ENCODE results near the gene ACER2.

Gene ACER2

DNA sequence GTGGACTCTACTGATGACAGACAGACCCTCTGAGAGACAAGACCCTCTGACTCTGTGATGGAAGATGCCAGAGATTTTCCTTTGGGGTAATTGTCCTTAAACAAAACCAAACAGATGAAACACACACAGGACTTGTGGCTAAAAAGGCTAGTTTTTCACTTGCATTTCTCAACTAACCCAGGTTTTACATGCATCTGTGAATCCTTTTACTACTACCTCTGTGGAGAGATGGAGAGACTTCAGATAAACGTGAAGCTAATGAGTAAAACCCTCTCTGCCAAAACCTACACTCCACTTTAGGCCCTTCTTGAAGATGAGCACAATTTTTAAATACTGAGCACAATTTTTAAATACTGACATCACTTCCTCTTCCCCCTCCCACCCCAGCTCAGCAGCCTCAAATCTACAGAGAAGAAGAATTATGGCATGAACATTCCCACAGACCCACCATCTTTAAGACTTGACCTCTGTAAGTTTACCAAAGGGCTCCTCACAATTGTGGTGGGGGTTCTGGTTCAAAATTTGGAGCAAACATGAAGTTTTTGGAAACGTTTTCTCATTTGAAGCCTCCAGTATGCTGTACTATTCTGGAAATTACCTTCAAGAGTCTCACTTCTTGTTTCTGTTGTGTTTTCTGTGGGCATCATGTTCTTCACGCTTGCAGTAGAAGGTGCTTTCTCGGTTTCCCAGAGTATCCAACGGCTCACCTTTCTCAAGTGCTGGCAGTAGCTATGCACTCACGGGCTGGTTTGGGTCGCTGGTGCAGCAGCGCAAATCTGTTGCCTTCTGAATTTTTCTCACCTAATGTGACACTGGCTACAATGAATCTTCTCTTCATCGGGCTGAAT, 42.7 kb downstream of the ACER2 start:
- no peak for DNase-seq (ENCODE audit: low read depth in 2 of 2, low spot score in 1 of 2)

GRCh38 chr9:19456426-19456825, 47.6 kb downstream of the ACER2 start:
- no peak for DNase-seq (ENCODE audit: low read depth in 2 of 2, low spot score in 1 of 2)

- peak; percentile 12 to 33 for DNase-seq (ENCODE audit: low read depth in 2 of 2, low spot score in 1 of 2)
These were observed 48.3 kb downstream of the ACER2 start for GRCh38 chr9:19456996-19457692.

DNA sequence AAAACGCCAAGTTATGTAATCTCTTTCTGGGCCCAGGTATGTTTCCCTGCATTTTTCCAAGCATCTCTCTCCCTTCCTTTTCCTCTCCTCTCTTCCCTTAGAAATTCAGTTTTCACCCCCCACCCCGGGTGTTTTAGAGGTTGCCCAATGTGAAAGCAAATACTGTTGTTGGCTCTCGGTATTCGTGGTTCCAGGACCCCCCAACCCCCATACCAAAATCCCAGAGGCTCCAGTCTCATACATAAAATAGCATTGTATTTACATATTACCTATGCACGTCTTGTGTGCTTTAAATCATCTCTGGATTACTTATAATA, 48.8 kb downstream of the ACER2 start:
- no peak for DNase-seq (ENCODE audit: low read depth in 2 of 2, low spot score in 1 of 2)

DNA sequence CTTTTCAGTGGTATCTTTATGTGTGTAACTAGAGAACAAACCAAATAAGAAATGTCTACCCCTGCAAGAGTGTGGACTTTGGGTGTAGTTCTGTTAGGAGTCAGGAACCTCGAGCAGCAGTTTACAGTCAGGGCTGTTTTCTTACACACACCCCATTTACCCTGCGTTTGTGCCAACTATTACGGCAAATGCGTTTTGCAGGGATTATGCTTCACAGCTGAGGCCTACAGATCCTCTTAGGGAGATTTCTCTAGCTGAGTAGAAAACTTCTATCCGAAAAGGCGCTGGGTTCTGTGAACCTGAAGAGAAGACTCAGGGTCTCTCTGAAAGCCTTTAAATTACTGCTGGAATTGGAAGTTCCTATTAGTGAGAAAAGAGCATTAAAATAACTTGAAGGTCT, 51.4 kb downstream of the ACER2 start:
- no peak for DNase-seq (ENCODE audit: low read depth in 2 of 2, low spot score in 1 of 2)

DNA sequence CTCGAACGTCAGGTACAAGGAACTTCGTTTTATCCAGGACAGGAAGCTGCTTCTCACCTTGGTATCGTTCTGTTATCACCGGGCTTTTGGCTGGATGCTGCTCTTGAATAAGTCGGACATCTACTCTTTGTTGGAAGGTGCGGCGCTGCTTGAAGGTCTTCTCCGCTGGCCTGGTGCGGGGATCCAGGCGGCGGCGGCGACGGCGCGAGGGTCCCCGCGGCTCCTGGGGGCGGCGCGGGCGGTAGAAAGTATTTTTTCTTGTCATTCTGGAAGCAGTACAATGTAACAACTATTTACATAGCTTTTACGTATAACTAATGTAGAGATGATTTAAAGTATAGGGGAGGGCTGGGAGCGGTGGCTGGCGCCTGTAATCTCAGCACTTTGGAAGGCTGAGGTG, 52.3 kb downstream of the ACER2 start:
- DNase-seq (ENCODE audit: low read depth in 2 of 2, low spot score in 1 of 2): no peak

GRCh38 chr9:19464061-19464763, 55.4 kb downstream of the ACER2 start:
- no peak for DNase-seq (ENCODE audit: low read depth in 2 of 2, low spot score in 1 of 2)

- peak; percentile 20 to 33 for DNase-seq (ENCODE audit: low read depth in 2 of 2, low spot score in 1 of 2)
These were observed 56.2 kb downstream of the ACER2 start for GRCh38 chr9:19464764-19465585.

GRCh38 chr9:19465586-19466279, 56.9 kb downstream of the ACER2 start:
- no peak for DNase-seq (ENCODE audit: low read depth in 2 of 2, low spot score in 1 of 2)

DNA sequence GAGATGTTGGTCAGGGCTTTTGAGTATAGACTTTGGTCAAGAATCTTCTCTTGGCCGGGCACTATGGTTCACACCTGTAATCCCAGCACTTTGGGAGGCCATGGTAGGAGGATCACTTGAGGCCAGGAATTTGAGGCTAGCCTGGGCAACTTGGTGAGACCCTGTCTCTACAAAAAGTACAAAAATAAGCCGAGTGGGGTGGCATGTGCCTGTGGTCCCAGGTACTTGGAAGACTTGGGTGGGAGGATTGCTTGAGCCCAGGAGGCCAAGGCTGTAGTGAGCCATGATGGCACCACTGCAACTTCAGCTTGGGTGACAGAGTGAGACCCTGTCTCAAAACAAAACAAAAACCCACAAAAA, 57.5 kb downstream of the ACER2 start:
- no peak for DNase-seq (ENCODE audit: low read depth in 2 of 2, low spot score in 1 of 2)

DNA sequence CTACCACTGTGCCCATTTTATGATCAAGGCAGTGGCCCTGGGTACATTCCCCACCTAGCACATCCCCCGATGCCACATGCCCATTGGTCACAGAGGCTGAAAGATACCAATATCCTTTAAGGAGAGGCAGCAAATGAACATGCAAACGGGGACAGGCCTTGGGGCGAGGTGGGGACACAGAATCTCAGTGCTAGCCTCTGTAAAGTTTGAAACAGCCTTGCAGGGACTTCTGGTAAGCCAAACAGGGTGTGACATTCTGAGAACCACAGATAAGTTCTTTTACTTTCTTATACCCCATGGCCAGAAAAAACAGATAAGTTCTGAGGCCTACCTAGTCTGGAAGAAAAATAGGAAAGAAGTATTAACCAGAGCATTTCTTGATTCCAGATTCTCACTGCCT, 60.5 kb downstream of the ACER2 start:
- DNase-seq (ENCODE audit: low read depth in 2 of 2, low spot score in 1 of 2): no peak

- DNase-seq (ENCODE audit: low read depth in 2 of 2, low spot score in 1 of 2): no peak
These were observed 61.8 kb downstream of the ACER2 start for GRCh38 chr9:19470567-19470966.

DNA sequence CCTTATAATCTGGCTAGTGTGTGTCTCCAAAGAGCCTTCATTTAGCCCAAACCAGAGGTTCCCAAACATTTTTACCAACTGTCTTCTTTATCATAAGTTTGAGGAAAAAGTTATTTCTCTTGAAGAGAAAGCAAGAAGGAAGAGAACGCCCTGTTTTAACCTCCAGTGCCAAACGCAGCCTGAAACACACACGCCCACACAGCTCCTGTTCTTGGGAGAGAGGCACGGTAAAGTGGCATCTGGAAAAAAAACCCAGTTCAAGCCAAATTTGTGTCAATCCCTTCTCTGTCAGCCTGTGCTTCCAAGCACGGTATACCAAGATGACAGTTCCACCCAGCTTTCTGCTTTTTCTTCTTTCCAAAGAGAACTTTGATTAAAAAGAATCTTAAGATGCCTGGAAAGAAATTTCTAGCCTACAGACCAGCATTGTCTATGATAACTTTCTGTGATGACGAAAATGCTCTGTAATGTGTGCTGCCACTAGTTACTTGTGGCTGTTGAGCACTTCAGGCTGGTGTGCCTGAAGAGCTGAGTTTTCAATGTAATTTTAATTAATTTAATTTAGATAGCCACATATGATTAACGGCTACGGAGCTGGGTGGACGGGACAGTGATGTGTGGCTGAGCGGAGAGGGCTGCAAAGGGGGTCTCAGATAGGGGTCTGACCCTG, 62.3 kb downstream of the ACER2 start:
- no peak for DNase-seq (ENCODE audit: low read depth in 2 of 2, low spot score in 1 of 2)

DNA sequence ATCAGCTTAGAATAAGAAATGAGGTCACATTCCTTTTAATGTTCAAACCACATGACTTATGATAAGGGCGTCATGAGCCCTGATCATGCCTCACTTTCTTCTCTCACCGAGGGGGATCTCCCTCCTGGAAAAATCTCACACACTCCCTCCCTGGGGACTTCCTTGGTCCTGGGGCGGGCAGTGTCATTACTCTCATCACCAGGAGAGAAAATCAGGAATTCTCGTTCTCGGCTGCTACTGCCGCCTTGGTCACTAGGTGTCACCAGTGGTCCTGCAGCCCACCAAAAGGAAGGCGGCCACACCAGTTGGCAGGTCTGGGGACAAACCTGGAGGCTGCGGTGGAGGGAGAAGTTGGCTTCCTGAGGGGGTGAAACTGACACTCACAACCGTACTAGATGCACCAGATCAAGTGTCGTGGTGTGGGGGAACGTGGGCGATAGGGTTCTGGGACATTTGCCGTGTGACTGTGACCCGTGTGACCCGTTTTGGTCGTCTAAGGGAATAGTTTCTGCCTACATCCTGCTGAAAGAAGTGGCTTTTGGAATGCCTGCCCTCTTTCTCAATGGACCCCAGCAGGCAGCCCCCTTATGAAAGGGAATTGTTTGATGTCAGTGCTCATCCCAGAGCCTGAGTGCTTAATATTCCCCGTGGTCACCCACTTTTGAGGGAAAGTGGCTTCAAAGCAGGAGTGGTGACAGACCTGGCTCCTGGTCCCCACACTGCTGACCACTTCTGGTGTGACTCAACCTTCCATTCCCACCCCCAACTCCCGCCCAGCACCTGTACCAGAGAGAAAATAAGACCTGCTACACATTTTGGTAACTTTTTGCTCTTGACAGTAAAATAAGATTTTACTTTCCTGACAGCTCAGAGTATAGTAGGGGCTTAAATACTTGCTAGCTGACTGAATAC, 63.2 kb downstream of the ACER2 start:
- DNase-seq (ENCODE audit: low read depth in 2 of 2, low spot score in 1 of 2): no peak

DNA sequence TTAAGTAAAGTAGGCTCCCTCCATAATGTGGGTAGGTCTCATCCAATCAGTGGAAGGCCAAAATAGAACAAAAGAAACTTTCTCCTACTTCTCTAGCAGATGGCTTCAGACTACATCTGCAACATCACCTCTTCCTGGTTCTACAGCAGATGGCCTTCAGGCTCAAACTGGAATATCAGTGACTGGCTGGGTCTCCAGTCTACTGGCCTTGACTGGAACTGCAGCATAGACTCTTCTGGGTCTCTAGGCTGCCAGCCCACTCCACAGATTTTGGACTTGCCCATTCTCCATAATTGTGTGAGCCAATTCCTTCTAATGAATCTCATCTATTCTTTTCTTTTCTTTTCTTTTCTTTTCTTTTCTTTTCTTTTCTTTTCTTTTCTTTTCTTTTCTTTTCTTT, 64.8 kb downstream of the ACER2 start:
- no peak for DNase-seq (ENCODE audit: low read depth in 2 of 2, low spot score in 1 of 2)

GRCh38 chr9:19479874-19480273, 71.1 kb downstream of the ACER2 start:
- DNase-seq (ENCODE audit: low read depth in 2 of 2, low spot score in 1 of 2): no peak

GRCh38 chr9:19480345-19480744, 71.5 kb downstream of the ACER2 start:
- DNase-seq (ENCODE audit: low read depth in 2 of 2, low spot score in 1 of 2): no peak

- DNase-seq (ENCODE audit: low read depth in 2 of 2, low spot score in 1 of 2): no peak
These were observed 72.5 kb downstream of the ACER2 start for GRCh38 chr9:19481121-19481870.

Measured in stimulated activated CD8-positive, alpha-beta memory T cell treated with anti-CD3 and anti-CD28 coated beads, Interleukin-4, amount 100 ng/mL, for 4 hours (primary cell).